HG03378 (cell line): Measurements from ENCODE around the gene ALDH16A1.

Experiments
- ATAC-seq: cut with Tn5 transposase; IDR thresholded peaks from one replicate; pipeline ENCODE4 v1.9.1; 2021; ENCODE audit warnings: mild to moderate bottlenecking, moderate library complexity; ENCODE audit not compliant: unreplicated experiment

ALDH16A1 gene

GRCh38 chr19:49453013-49453756 lies at the start of gene ALDH16A1:
Gene ALDH16A1 (plus strand): TSS chr19:49453225. CDS start chr19:49453332, 107 bp downstream.
- peak; percentile 71 for ATAC-seq

- no peak for ATAC-seq
These were observed 49.4 kb upstream of the ALDH16A1 start for GRCh38 chr19:49403404-49404187.

- no peak for ATAC-seq
These were observed 45.9 kb upstream of the ALDH16A1 start for GRCh38 chr19:49407079-49407478.

GRCh38 chr19:49407482-49408015 lies 45.5 kb upstream of the ALDH16A1 start:
- ATAC-seq: no peak

GRCh38 chr19:49408816-49409440 lies 44.1 kb upstream of the ALDH16A1 start:
- ATAC-seq: no peak

- no peak for ATAC-seq
These were observed 43.5 kb upstream of the ALDH16A1 start for GRCh38 chr19:49409441-49410029.

GRCh38 chr19:49411681-49412326 lies 41.2 kb upstream of the ALDH16A1 start:
- ATAC-seq: no peak

GRCh38 chr19:49413348-49413747 lies 39.7 kb upstream of the ALDH16A1 start:
- no peak for ATAC-seq

GRCh38 chr19:49414256-49414655 lies 38.8 kb upstream of the ALDH16A1 start:
- ATAC-seq: no peak

- no peak for ATAC-seq
These were observed 37.8 kb upstream of the ALDH16A1 start for GRCh38 chr19:49415102-49415809.

GRCh38 chr19:49415810-49416200 lies 37.2 kb upstream of the ALDH16A1 start:
- ATAC-seq: no peak

GRCh38 chr19:49417088-49417487 lies 35.9 kb upstream of the ALDH16A1 start:
- ATAC-seq: no peak

GRCh38 chr19:49418511-49418910 lies 34.5 kb upstream of the ALDH16A1 start:
- no peak for ATAC-seq

GRCh38 chr19:49419173-49419572 lies 33.9 kb upstream of the ALDH16A1 start:
- ATAC-seq: no peak

- ATAC-seq: no peak
These were observed 32.8 kb upstream of the ALDH16A1 start for GRCh38 chr19:49420227-49420626.

GRCh38 chr19:49421039-49421877 lies 31.8 kb upstream of the ALDH16A1 start:
- ATAC-seq: no peak

- ATAC-seq: no peak
These were observed 31.2 kb upstream of the ALDH16A1 start for GRCh38 chr19:49421878-49422202.

GRCh38 chr19:49422407-49423070 lies 30.5 kb upstream of the ALDH16A1 start:
- no peak for ATAC-seq
